Cardiac muscle cell (in vitro differentiated cells and primary cell): Measurements from ENCODE around the gene ITIH5. TPM values are rescaled to one million over a fixed set of nuclear protein-coding genes. Genes with fewer than 3 reads are reported as not detected.

Experiments used
- DNase-seq, 2 donors: peaks; one replicate each; pipeline versions ENCODE4 v3.0.0 to v3.0.0-alpha.2; 2010 to 2017; ENCODE audit warnings: low read depth in 1 of 2, low spot score in 1 of 2
- H3K27ac ChIP-seq: fragments of 200-600 bp; sonication (generic); 2 replicates; pipeline ENCODE4 v1.5.1; 2016
- H3K27me3 ChIP-seq: fragments of 200-600 bp; sonication (generic); 2 replicates; pipeline ENCODE4 v1.6.0; 2016; ENCODE audit warnings: control low read depth
- H3K36me3 ChIP-seq: fragments of 200-600 bp; sonication (generic); 2 replicates; pipeline ENCODE4 v1.5.1; 2016; ENCODE audit warnings: control low read depth
- H3K4me1 ChIP-seq: fragments of 200-600 bp; sonication (generic); 2 replicates; pipeline ENCODE4 v1.8.1; 2017; ENCODE audit warnings: low read depth, mild to moderate bottlenecking, mixed run types
- H3K4me3 ChIP-seq: fragments of 200-600 bp; sonication (generic); 2 replicates; pipeline ENCODE4 v1.5.1; 2016; ENCODE audit warnings: mild to moderate bottlenecking
- H3K9me3 ChIP-seq: fragments of 200-600 bp; sonication (generic); 2 replicates; pipeline ENCODE4 v1.5.1; 2017; ENCODE audit warnings: low read depth, mild to moderate bottlenecking, control low read depth
- polyA plus RNA-seq: library from polyadenylated mRNA; unstranded; fragments of >200 nt; fragmentation: Nextera tagmentation; extraction: Ambion mirVana; gene quantifications from 2 replicates; pipeline ENCODE4 v1.2.1, GENCODE V29; 2016
- total RNA-seq: library from RNA; depleted of rRNA; stranded (reverse); fragments of >200 nt; gene quantifications from 2 replicates; pipeline ENCODE4 v1.2.3, GENCODE V29; 2016
- TF ChIP-seq, protein P1 (sequence below): IDR thresholded peaks from 2 replicates; pipeline ENCODE4 v1.5.1; 2012; ENCODE audit warnings: low read depth, mild to moderate bottlenecking, low read length

Gene ITIH5
- total and polyA plus RNA-seq, 2 experiments from 2014 or later = 0.11 to 0.60 TPM

DNA sequence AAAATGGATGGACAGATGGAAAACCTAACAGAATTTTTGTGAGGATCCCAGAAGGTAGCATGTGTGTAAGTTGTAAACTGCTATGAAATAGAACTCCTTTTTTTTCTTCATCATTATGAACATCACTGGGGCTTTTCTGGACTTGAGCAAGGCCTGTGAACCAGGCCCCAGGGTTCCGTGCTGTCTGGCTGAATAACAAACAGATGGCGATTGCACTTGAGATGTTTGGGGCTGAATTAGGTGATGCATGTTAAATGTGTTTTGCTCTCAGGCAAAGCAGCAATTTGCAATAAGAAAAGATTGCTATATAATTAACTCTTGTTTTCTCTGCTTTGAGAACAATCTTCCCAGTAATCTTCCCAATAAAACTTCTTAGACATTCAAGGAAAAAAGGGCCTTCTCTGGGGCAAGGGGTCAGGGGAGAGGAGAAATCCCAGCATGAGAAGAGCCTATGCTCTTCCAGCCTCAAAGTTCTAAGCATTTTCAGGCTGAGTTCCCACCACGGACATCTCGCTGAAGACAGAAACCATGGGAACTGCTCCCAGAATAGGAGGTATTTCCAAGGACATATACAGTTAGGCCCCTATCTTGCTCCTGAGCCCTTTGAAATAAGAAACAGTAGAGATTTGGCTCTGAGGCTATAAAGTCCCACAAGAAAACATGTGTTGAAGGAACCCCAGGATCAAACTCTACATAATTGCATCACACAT lies 98.7 kb downstream of the ITIH5 start:
- no peak overlapping the region for H3K27ac ChIP-seq
- no peak overlapping the region for H3K4me3 ChIP-seq
- H3K27me3 ChIP-seq = no peaks in the 10 kb centered on the region
- H3K4me1 ChIP-seq = no peaks in the 10 kb centered on the region
- no peak for DNase-seq
- TF ChIP-seq, protein P1, sequence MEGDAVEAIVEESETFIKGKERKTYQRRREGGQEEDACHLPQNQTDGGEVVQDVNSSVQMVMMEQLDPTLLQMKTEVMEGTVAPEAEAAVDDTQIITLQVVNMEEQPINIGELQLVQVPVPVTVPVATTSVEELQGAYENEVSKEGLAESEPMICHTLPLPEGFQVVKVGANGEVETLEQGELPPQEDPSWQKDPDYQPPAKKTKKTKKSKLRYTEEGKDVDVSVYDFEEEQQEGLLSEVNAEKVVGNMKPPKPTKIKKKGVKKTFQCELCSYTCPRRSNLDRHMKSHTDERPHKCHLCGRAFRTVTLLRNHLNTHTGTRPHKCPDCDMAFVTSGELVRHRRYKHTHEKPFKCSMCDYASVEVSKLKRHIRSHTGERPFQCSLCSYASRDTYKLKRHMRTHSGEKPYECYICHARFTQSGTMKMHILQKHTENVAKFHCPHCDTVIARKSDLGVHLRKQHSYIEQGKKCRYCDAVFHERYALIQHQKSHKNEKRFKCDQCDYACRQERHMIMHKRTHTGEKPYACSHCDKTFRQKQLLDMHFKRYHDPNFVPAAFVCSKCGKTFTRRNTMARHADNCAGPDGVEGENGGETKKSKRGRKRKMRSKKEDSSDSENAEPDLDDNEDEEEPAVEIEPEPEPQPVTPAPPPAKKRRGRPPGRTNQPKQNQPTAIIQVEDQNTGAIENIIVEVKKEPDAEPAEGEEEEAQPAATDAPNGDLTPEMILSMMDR = no peak
- H3K36me3 ChIP-seq = no peaks in the 10 kb centered on the region
- H3K9me3 ChIP-seq = no peaks in the 10 kb centered on the region

DNA sequence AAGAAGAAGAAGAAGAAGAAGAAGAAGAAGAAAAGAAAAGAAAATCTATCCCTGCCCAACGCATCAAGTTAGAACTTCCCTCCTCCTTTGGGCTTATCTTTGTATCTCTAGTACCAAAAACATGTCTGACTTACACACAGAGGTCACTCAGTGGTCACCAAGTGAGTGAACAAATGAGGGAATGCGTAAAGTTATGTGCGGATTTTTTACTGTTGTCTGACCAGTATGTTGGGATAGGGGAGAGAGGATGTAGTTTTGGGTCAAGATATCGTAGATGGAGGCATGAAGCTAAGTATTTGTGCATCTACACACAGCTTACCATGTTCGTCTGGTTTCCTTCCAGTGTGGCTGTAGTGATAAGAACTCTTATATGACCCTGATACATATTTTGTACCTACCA lies 99.9 kb downstream of the ITIH5 start:
- Histone ChIP-seq H3K36me3 (no peaks in the 10 kb centered on the region), H3K4me3 (no peak overlapping the region), H3K27me3 (no peaks in the 10 kb centered on the region), H3K9me3 (no peaks in the 10 kb centered on the region), H3K27ac (no peak overlapping the region), H3K4me1 (no peaks in the 10 kb centered on the region)
- TF ChIP-seq, protein P1 = no peak
- DNase-seq = no peak

DNA sequence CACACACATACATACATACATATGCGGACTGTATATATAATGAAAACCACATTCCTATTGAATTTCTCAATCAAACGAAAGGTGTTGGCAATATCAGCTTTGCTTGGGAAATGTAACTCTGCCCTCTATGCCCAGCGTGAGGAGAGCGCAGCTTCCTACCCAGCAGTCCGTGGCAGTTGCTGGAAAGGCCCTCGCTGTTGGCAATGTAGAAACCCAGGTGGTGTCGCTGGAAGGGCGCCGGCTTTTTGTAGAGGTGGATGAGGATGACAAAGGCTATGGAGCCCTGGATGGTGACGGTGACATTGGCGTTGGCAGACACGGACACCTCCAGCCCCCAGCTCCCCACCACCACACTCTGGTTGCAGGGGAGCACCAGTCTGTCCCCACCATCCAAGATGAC lies 100.9 kb downstream of the ITIH5 start:
- no peaks in the 10 kb centered on the region for H3K27me3 ChIP-seq

DNA sequence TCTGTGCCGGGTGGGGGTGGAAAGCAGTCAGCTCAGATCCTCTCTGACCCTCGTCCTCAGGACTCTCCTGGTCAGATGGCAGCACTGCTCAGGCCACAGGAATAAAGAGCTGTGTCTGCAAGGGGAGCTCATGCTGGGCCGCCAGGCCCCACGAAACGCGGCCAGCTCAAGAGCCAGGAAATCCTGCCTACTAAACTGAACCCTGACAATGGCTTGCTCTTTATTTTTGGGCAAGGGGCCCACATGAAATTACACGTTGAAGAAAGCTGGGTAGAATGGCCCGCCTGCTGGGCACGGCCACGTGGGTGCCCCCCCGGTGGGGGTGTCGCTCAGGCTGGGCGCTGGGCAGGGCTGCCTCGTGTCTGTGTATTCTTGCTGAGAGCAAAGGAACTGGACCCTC lies 103.0 kb downstream of the ITIH5 start:
- H3K4me3 ChIP-seq = no peak overlapping the region
- H3K4me1 ChIP-seq = peaks cover 4% of the 10 kb centered on the region
- H3K9me3 ChIP-seq = no peaks in the 10 kb centered on the region
- TF ChIP-seq, protein P1 = no peak
- no peaks in the 10 kb centered on the region for H3K27me3 ChIP-seq
- no peak overlapping the region for H3K27ac ChIP-seq
- DNase-seq = no peak
- no peaks in the 10 kb centered on the region for H3K36me3 ChIP-seq

More for the DNA sequence above, 100.9 kb downstream of the ITIH5 start:
- TF ChIP-seq, protein P1 = no peak
- no peaks in the 10 kb centered on the region for H3K36me3 ChIP-seq
- no peaks in the 10 kb centered on the region for H3K9me3 ChIP-seq
- no peak for DNase-seq
- peaks cover 4% of the 10 kb centered on the region for H3K4me1 ChIP-seq
- no peak overlapping the region for H3K4me3 ChIP-seq
- H3K27ac ChIP-seq = no peak overlapping the region

DNA sequence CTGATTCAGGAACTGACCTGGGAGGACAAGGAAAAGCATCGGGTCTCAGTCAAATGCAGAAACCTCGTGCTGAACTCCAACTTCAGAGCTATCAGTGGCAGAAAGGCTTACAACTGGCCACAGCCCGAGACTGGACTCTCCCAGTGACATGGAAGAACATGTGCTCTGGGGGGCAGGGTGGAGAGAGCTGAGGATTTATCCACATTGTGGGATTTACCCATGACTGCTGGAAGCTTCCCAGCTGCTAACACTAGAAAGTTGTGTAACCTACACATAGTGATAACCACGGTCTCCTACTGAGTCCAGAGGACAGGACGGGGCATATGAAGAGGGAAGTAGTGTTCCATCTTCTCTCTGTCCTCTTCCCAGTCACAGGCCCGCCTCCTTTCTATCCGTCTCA lies 103.4 kb downstream of the ITIH5 start:
- Histone ChIP-seq H3K27me3 (no peaks in the 10 kb centered on the region), H3K27ac (no peak overlapping the region)

More for the DNA sequence above, 103.4 kb downstream of the ITIH5 start:
- H3K9me3 ChIP-seq = no peaks in the 10 kb centered on the region
- H3K4me3 ChIP-seq = no peak overlapping the region
- no peaks in the 10 kb centered on the region for H3K36me3 ChIP-seq
- TF ChIP-seq, protein P1 = no peak
- peak in 1 of 2 donors; percentile 98 for DNase-seq
- H3K4me1 ChIP-seq = peaks cover 4% of the 10 kb centered on the region
